Left kidney (tissue), 2 donors: ENCODE data around the gene RNF141. TPM values are rescaled to one million over a fixed set of nuclear protein-coding genes. Genes with fewer than 3 reads are reported as not detected.

ENCODE experiments used
- DNase-seq: peaks from one replicate; pipeline ENCODE4 v3.0.0-alpha.2; 2013
- polyA plus RNA-seq: library from polyadenylated mRNA; unstranded; fragments of 120-200 nt; gene quantifications from one replicate; pipeline ENCODE4 v1.2.1, GENCODE V29; 2013; ENCODE audit not compliant: insufficient read length

RNF141 gene
- polyA plus RNA-seq, 1 donor = 45.1 TPM

DNA sequence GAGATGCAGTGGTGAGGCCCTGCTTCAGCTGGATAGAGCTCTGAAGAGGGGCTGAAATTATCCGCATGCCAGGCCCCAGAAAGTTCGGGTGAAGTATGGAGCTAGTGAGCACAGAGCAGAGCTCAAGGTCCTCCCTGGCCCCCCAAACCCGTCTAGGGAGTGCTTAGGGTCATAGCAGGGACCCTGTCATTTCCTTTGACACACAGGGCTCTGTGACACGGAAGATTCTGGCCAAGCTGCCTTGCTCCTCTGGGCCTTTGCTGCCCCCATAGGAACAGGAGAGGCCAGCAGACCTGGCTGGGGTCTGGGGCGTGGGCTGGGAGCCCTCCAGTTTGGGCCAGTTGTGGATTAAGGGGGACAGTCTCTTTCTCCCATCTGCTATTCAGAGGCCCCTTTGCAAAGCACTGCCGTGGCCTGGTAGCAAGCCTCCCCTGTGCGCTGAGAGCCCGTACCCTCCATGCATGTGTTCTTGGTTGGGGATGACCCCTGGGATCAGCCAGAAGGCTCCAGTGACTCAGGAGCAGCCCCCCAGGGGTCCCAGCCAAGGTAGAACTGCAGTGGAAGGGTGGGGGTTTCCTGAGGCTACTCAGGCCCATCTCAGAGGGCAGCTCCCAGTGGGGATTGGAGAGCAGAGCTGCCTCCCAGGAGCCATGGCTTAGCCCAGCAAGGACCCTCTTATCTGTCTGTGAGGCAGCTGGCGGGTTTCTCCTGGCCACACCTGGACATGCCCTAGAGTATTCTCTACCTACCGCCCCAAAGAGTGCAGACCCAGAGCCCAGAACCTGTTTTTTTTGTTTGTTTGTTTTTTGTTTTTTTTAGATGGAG, 42.3 kb downstream of the RNF141 start:
- no peak for DNase-seq

DNA sequence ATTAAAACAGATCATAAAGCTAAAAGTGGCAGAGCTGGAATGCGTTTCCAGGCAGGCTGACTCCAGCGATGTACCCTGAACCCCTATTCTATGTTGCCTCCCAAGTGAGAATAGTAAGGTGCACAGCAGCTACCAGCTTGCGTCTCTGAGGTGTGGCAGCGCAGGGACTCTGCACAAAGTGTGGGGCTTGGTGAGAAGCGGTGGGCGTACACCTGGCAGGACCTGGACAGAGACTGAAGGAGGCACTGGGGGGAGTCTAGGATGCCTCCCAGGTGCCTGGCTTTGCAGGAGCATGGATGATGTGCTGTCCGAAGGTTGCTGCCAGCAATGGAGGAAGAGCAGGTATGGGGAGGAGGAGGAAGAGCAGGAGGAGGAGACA, 43.0 kb downstream of the RNF141 start:
- DNase-seq = no peak

DNA sequence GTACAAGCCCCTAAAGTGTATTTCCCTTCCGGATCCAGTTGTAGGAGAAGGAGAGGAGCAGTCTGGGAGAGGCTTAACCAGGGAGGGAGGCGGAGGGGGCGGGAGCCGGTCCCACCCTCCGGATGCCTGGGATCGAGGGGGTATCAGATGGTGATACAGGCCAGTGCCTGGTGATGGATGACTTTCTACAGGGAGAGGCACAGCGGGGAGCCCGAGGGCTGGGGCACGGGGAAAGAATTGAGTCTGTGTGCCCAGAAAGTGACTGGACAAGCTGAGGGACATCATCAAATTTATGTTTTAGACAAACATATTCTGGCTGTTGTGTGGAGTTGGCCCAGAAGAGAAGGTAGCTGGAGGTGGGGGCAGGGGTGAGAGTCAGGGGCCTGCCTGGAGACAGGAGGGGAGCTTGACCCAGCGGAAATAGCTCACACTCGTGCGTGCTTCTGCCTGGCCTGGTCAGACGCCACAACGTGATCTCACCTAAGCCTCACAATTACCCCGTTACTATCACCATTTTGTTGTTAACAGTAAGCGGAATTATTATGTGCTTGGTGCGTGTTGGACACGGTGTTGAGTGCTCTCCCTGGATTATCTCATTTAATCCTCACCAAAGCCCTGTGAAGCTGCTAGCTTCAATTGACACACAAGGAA, 43.5 kb downstream of the RNF141 start:
- DNase-seq = no peak

- no peak for DNase-seq
Observed at GRCh38 chr11:10496296-10496936, 44.6 kb downstream of the RNF141 start.

DNA sequence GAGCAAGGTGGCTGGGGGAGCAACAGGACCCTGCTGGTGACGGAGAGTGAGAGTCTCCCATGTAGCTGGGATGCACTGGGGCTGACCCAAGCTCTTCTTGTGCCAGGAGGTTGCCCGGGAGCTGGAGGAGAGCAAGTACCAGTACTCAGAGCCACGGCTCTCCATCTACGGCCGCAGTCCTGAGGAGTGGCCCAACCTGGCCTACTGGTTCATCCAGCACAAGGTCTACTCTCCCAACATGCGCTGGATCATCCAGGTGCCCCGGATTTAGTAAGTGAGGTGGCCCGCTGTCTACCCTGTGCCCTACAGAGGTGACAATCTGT, 45.6 kb downstream of the RNF141 start:
- no peak for DNase-seq

- DNase-seq = no peak
Observed at GRCh38 chr11:10494636-10495463, 46.1 kb downstream of the RNF141 start.

- no peak for DNase-seq
Observed at GRCh38 chr11:10493041-10493663, 47.8 kb downstream of the RNF141 start.

- DNase-seq = no peak
Observed at GRCh38 chr11:10492084-10492483, 48.9 kb downstream of the RNF141 start.

GRCh38 chr11:10490398-10491241, 50.4 kb downstream of the RNF141 start:
- peak; percentile 50 for DNase-seq

- no peak for DNase-seq
Observed at GRCh38 chr11:10490032-10490397, 51.0 kb downstream of the RNF141 start.

DNA sequence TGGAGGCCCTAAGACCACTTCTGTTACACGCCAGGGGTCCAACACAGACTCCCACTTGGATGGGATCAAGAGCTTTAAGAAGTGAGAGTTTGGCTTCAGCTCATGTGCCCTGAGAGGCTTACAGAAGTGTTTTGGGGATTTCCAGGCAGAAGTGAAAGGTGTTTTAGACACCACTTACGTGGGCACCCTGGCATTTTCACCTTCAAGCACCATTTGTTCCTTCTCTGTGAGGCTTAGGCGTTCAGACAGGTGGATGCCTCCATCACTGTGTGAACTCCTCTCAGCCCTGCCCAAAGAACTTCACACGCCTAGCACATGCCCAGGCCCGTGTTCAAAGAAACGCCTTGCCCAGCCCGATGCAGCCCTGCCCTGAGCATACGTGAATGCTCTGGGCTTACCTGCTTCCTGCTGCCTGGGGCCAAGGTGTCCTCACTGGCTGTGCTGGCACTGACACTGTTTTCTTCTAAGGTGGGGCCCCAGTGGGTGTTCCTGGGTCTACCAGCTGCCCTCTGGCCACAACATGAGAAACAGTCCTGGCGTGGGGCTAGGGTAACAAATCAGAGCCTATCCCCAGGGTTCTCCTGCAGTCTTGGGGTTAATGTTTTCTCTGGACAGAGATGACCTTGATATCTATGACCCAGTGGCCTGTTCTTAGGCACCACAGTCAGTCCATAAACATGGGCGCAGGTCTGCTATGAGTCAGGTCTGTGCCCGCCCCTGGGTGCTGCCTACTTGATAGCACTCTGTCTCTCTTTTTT, 51.9 kb downstream of the RNF141 start:
- no peak for DNase-seq

DNA sequence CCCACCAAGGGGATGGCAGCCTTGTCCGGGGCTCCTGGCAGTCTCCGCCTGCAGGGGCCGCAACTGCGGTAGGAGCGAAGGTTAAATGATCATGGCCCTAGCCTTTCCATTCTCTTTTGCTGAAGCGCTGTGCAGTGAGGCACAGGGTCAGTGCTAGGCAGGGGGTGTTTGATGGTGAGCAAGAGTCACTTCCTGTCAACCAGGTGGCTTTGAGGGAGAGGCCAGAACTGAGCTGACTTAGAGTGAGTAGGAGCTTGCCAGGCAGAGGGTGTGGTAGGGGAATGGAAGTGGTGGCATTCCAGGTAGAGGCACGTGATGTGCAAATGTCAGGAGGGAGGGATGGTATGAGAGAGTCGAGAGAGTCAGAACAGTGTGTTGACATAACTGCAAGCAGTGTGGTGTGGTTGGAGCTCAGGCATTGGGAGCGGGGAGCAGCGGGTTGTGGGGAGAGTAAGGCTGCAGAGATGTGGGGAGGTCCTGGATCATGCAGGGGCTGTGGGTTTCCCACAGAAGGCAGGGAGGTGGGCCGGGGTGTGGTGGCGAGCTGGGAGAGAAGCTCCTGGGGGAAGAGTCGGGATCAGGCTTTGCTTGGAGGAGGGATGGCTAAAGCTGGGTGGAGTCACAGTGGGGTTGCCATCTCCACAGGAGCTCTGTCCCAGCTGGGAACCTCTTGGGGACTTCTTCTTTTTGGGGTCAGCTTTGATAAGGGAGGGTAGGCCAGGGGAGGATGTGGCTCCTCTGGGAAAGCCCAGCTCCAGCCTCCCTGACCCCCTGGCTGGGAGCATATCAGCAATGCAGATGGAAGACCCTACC, 52.7 kb downstream of the RNF141 start:
- DNase-seq = no peak

DNA sequence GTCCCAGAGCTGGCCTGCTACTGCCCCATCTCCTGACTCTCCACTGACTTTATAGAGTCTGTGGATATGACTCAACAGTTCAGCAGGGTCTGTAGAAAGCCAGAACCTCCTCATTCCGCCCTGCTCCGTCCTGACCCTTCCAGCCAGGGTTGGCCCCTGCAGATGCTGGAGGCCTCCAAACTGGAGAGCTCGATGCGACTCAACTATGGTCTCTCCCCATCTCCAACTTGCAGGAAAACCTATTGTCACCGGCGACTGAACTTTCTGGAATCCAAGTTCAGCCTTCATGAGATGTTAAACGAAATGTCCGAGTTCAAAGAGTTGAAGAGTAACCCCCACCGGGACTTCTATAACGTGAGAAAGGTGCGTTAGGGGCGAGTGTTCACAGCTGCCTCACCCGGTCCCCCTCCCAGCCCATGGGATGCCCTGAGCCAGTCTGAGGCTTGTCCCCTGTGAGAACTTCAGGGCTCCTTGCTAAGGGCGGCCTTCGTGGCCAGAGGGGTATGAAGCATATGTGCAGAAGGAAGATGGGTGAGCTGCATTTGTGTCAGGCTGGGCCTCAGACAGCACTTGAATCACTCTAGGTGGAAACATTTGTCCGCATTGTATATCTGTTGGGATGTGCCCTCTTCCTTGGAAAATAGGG, 53.9 kb downstream of the RNF141 start:
- DNase-seq = no peak

DNA sequence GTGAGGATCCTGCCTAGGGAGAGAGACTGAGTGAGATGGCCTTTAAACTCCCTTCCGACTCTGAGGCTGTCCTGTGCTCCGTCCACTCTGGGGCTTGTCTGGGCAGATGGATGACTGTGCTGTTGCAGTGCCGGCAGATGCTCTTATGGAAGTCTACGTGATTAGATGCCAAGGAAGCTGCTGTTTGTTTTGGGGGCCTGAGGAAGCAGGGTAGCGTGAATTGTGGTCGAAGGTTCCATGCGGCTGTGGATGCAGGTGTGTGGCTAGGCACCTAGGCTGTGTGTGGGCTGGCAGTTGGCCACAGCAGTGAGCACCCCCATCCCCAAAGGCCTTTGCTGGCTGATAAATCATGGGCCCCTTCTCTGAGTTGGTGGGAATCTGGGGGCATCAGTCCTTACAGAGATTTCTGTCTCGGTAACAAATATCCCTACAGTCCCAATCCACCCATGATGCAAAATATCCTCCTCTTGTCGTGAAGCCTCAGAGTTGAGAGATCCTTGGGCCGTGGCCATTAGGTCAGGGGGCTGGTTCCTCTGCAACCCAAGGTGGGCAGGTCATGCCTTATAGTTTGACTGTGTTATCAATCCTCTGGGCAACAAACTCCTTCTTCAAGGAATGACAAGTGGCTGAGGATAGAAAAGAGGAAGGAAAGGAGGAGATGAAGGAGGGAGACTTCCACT, 54.7 kb downstream of the RNF141 start:
- DNase-seq = no peak

- DNase-seq = no peak
Observed at GRCh38 chr11:10485646-10486045, 55.3 kb downstream of the RNF141 start.

- no peak for DNase-seq
Observed at GRCh38 chr11:10484461-10485180, 56.4 kb downstream of the RNF141 start.

- no peak for DNase-seq
Observed at GRCh38 chr11:10483584-10483983, 57.4 kb downstream of the RNF141 start.

DNA sequence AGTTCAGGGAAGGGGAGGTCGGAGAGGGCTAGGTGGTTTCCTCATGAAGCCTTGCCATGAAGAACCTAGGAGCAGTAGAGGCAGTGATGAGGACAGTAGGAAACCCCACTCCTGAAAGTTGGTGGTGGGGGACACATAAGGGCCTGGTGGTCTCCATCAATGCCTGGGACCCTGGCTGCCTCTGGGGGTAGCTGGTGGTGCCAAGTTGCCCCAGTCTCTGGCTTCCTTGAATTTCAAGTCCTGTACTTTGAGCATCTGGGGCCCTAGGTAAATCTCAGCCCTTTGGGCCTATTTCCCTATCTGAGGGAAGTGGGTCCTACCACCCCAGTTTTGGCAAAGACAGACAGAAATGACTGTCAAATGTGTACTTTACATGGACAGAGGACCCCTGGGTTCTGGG, 57.8 kb downstream of the RNF141 start:
- DNase-seq = no peak
